PFSK-1 (cell line): ENCODE data around the gene PI4K2A.
A peak's percentile ranks its signal among the peaks of the same experiment; 100 is the strongest.

ENCODE experiments used
- FOXP2 ChIP-seq: optimal IDR thresholded peaks from 2 replicates; pipeline ENCODE3; 2011; ENCODE audit warnings: borderline replicate concordance, control low read depth, inconsistent platforms; ENCODE audit not compliant: insufficient read depth; ENCODE audit errors: extremely low read length, extremely low read depth
- POLR2AphosphoS5 ChIP-seq: IDR thresholded peaks from 2 replicates; pipeline ENCODE4 v1.6.1; 2012; ENCODE audit warnings: low read depth, mild to moderate bottlenecking, control low read depth, low read length, moderate library complexity
- REST ChIP-seq, 2 experiments: IDR thresholded peaks; 2 replicates each; pipeline versions ENCODE4 v1.6.1 to v1.8.0; 2011 to 2012; ENCODE audit warnings: low read depth in 2 of 2, low read length in 2 of 2, control low read depth in 1 of 2, inconsistent platforms in 1 of 2, mild to moderate bottlenecking in 1 of 2, moderate library complexity in 1 of 2; ENCODE audit not compliant: insufficient read depth in 1 of 2
- SIN3A ChIP-seq: IDR thresholded peaks from 2 replicates; pipeline ENCODE4 v1.6.1; 2012; ENCODE audit warnings: mild to moderate bottlenecking, low read length, moderate library complexity, borderline replicate concordance; ENCODE audit not compliant: insufficient read depth
- TAF1 ChIP-seq: IDR thresholded peaks from 2 replicates; pipeline ENCODE4 v1.6.1; 2012; ENCODE audit warnings: low read length, control low read depth, borderline replicate concordance; ENCODE audit not compliant: insufficient read depth

Gene PI4K2A

DNA sequence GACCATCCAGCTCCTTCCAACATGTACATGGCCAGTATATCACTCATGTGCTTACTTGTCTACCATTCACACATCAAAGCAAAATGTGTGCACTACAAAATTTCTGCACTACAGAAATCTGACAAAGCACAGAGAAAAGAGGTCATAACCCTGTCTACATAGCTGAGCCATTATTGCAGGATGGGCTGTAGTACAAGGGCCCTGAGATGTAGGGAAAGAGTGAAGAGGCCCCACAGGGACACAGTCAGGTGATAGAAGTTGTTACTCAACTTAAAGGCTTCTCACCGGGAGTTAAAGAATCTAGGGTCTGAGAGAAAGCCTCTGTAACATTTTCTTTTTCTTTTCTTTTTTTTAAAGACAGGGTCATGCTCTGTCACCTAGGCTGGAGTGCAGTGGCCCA, 29.1 kb downstream of the PI4K2A start:
- no peak for TF ChIP-seq SIN3A
- no peak for TF ChIP-seq REST (IDR thresholded peaks at IDR 0.05; ENCODE audit: insufficient read depth in 1 of 2, low read depth in 2 of 2, low read length in 2 of 2)
- TF ChIP-seq POLR2AphosphoS5, result no peak
- TF ChIP-seq FOXP2, result no peak
- TF ChIP-seq TAF1, result no peak

GRCh38 chr10:97673736-97674525, 33.5 kb downstream of the PI4K2A start:
- TF ChIP-seq POLR2AphosphoS5 (no peak; the same call in 1 of the 2 replicates), TAF1 (no peak), SIN3A (no peak), FOXP2 (no peak), REST (IDR thresholded peaks at IDR 0.05; ENCODE audit: insufficient read depth in 1 of 2, low read depth in 2 of 2, low read length in 2 of 2) (no peak)

GRCh38 chr10:97675222-97675621, 34.8 kb downstream of the PI4K2A start:
- TF ChIP-seq REST (IDR thresholded peaks at IDR 0.05; ENCODE audit: insufficient read depth in 1 of 2, low read depth in 2 of 2, low read length in 2 of 2) (no peak), FOXP2 (no peak), SIN3A (no peak), TAF1 (no peak), POLR2AphosphoS5 (no peak)

GRCh38 chr10:97676770-97677581, 36.5 kb downstream of the PI4K2A start:
- peak; percentile 77 for TF ChIP-seq POLR2AphosphoS5
- TF ChIP-seq FOXP2, result no peak

DNA sequence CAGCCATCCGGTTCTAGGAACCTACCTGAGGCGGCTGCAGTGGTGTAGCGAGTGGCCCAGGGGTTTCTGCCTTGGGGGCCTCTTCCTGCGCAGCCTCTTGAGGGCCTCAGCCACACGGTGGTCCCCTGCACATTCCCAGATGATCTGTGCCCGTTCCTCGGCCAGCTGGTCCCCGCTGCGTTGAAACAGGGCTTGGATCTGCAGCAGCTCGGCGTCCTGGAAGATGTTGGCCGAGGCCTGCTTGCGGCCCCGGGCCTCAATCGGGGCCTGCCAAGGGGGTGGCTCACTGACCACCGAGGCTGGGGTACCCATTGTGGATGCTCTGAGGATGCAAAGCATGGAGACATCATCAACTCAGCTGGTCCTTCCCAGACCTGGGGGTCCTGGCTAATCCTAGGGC, 39.1 kb downstream of the PI4K2A start:
- no peak for TF ChIP-seq SIN3A
- no peak for TF ChIP-seq REST (IDR thresholded peaks at IDR 0.05; ENCODE audit: insufficient read depth in 1 of 2, low read depth in 2 of 2, low read length in 2 of 2)
- no peak for TF ChIP-seq FOXP2
- no peak for TF ChIP-seq TAF1
- TF ChIP-seq POLR2AphosphoS5, result no peak
